ENCODE data around the gene STRIP1.

The STRIP1 gene

GRCh38 chr1:110034451-110035235 lies at the start of gene STRIP1:
TSS of gene STRIP1 (plus strand) at chr1:110034624. CDS start at chr1:110034638, 14 bp downstream.
- peak; percentile 92 for DNase-seq

- DNase-seq = no peak
Observed at GRCh38 chr1:109985247-109986053, 49.0 kb upstream of the STRIP1 start.

GRCh38 chr1:109986054-109986444 lies 48.4 kb upstream of the STRIP1 start:
- no peak for DNase-seq

- no peak for DNase-seq
Observed at GRCh38 chr1:109988349-109988914, 46.0 kb upstream of the STRIP1 start.

- no peak for DNase-seq
Observed at GRCh38 chr1:109989506-109990301, 44.7 kb upstream of the STRIP1 start.

GRCh38 chr1:109990302-109990653 lies 44.1 kb upstream of the STRIP1 start:
- no peak for DNase-seq

GRCh38 chr1:109991400-109991925 lies 43.0 kb upstream of the STRIP1 start:
- DNase-seq = no peak

GRCh38 chr1:109993885-109994284 lies 40.5 kb upstream of the STRIP1 start:
- no peak for DNase-seq

- no peak for DNase-seq
Observed at GRCh38 chr1:109994654-109995053, 39.8 kb upstream of the STRIP1 start.

GRCh38 chr1:109995536-109995935 lies 38.9 kb upstream of the STRIP1 start:
- no peak for DNase-seq

- DNase-seq = no peak
Observed at GRCh38 chr1:109996476-109996875, 37.9 kb upstream of the STRIP1 start.

- no peak for DNase-seq
Observed at GRCh38 chr1:109997204-109997866, 37.1 kb upstream of the STRIP1 start.

GRCh38 chr1:109997867-109998229 lies 36.6 kb upstream of the STRIP1 start:
- no peak for DNase-seq

GRCh38 chr1:110002695-110003094 lies 31.7 kb upstream of the STRIP1 start:
- DNase-seq = no peak

GRCh38 chr1:110003747-110004428 lies 30.5 kb upstream of the STRIP1 start:
- DNase-seq = peak; percentile 59

GRCh38 chr1:110004583-110004982 lies 29.8 kb upstream of the STRIP1 start:
- DNase-seq = no peak

GRCh38 chr1:110005971-110006370 lies 28.5 kb upstream of the STRIP1 start:
- no peak for DNase-seq

GRCh38 chr1:110006516-110006915 lies 27.9 kb upstream of the STRIP1 start:
- no peak for DNase-seq

- no peak for DNase-seq
Observed at GRCh38 chr1:110007046-110007830, 27.2 kb upstream of the STRIP1 start.

- no peak for DNase-seq
Observed at GRCh38 chr1:110008971-110009565, 25.4 kb upstream of the STRIP1 start.
